Loucy (cell line): Measurements from ENCODE around the gene DIO1.
A peak's percentile ranks its signal among the peaks of the same experiment; 100 is the strongest.

Experiments
- H2AFZ ChIP-seq: fragments of 200-600 bp; sonication (generic); 2 replicates; pipeline ENCODE4 v1.6.0; 2016; ENCODE audit warnings: antibody characterized with exemption, mild to moderate bottlenecking, low read length, moderate library complexity
- H3F3A ChIP-seq: fragments of 200-600 bp; 2 replicates; pipeline ENCODE4 v1.6.0; 2016; ENCODE audit warnings: antibody characterized with exemption, low read depth, mild to moderate bottlenecking
- H3K27me3 ChIP-seq: fragments of 200-600 bp; sonication (generic); 2 replicates; pipeline ENCODE4 v1.6.1; 2014; ENCODE audit warnings: low read length, mild to moderate bottlenecking; ENCODE audit not compliant: insufficient read depth, poor library complexity, severe bottlenecking
- H3K36me3 ChIP-seq: fragments of 200-600 bp; sonication (generic); 2 replicates; pipeline ENCODE4 v1.6.1; 2016; ENCODE audit warnings: low read length; ENCODE audit not compliant: insufficient read depth
- H3K4me1 ChIP-seq: fragments of 200-600 bp; sonication (generic); 2 replicates; pipeline ENCODE4 v1.5.1; 2014; ENCODE audit warnings: low read length, mild to moderate bottlenecking; ENCODE audit not compliant: insufficient read depth, poor library complexity, severe bottlenecking
- H3K4me2 ChIP-seq: fragments of 200-600 bp; sonication (generic); 2 replicates; pipeline ENCODE4 v1.6.0; 2014; ENCODE audit warnings: antibody characterized with exemption, low read length, low read depth, mild to moderate bottlenecking; ENCODE audit not compliant: poor library complexity, severe bottlenecking
- H3K4me3 ChIP-seq: fragments of 200-600 bp; sonication (generic); 2 replicates; pipeline ENCODE4 v1.5.1; 2014; ENCODE audit warnings: low read length, mild to moderate bottlenecking, mixed read lengths; ENCODE audit not compliant: poor library complexity, severe bottlenecking
- H3K79me2 ChIP-seq: fragments of 200-600 bp; sonication (generic); 2 replicates; pipeline ENCODE4 v1.6.1; 2014; ENCODE audit warnings: low read length; ENCODE audit not compliant: insufficient read depth
- H3K9ac ChIP-seq: fragments of 200-600 bp; sonication (generic); 2 replicates; pipeline ENCODE4 v1.6.0; 2014; ENCODE audit warnings: mild to moderate bottlenecking, low read depth, low read length, moderate library complexity; ENCODE audit not compliant: poor library complexity, severe bottlenecking
- H3K9me2 ChIP-seq: fragments of 200-600 bp; sonication (generic); replicated peaks from 2 replicates; pipeline ENCODE4 v1.6.1; 2016; ENCODE audit warnings: low read depth, low read length, mixed read lengths
- H3K9me3 ChIP-seq: fragments of 200-600 bp; sonication (generic); 2 replicates; pipeline ENCODE4 v1.6.1; 2014; ENCODE audit warnings: mild to moderate bottlenecking, antibody characterized with exemption, low read length, low read depth; ENCODE audit not compliant: insufficient read depth
- H4K20me1 ChIP-seq: fragments of 200-600 bp; sonication (generic); 2 replicates; pipeline ENCODE4 v1.6.0; 2014; ENCODE audit warnings: antibody characterized with exemption, low read length, mild to moderate bottlenecking; ENCODE audit not compliant: insufficient read depth, poor library complexity, severe bottlenecking
- EZH2phosphoT487 ChIP-seq: fragments of 200-600 bp; IDR thresholded peaks from 2 replicates; pipeline ENCODE4 v1.6.1; 2018; ENCODE audit warnings: antibody characterized with exemption, mild to moderate bottlenecking, moderate library complexity, borderline replicate concordance
- TF ChIP-seq, protein P1 (sequence below): fragments of 200-600 bp; sonication (generic); conservative IDR thresholded peaks from 2 replicates; pipeline ENCODE4 v1.5.1; 2014; ENCODE audit warnings: mild to moderate bottlenecking, antibody characterized with exemption, low read length

Gene DIO1

DNA sequence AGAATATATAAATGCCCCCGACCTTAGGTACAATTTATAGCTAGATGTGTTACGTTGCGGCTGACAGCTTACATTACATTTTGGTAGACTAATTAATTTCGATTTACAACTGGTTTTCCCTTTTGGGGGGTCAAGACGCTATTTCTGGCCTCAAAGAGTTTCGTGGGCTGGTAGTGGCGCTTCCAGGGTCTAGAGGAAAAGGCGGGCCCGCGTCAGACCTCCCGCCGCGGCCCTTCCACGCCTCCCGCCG lies 51.1 kb downstream of the DIO1 start:
- Histone ChIP-seq H3K27me3 (no peaks in the 10 kb centered on the region), H2AFZ (peak overlapping the region; percentile 94), H3K9me3 (no peaks in the 10 kb centered on the region), H3K4me3 (peak overlapping the region; percentile 90), H3K4me1 (peaks cover 65% of the 10 kb centered on the region), H3K4me2 (peak overlapping the region; percentile 86), H3F3A (peaks cover 4% of the 10 kb centered on the region; the same call in 1 of the 2 replicates), H3K79me2 (peaks cover 74% of the 10 kb centered on the region), H3K9ac (peak overlapping the region; percentile 84), H4K20me1 (peaks cover 8% of the 10 kb centered on the region), H3K9me2 (no peaks in the 10 kb centered on the region), H3K36me3 (no peaks in the 10 kb centered on the region)
- no peak for TF ChIP-seq EZH2phosphoT487
- TF ChIP-seq, protein P1, sequence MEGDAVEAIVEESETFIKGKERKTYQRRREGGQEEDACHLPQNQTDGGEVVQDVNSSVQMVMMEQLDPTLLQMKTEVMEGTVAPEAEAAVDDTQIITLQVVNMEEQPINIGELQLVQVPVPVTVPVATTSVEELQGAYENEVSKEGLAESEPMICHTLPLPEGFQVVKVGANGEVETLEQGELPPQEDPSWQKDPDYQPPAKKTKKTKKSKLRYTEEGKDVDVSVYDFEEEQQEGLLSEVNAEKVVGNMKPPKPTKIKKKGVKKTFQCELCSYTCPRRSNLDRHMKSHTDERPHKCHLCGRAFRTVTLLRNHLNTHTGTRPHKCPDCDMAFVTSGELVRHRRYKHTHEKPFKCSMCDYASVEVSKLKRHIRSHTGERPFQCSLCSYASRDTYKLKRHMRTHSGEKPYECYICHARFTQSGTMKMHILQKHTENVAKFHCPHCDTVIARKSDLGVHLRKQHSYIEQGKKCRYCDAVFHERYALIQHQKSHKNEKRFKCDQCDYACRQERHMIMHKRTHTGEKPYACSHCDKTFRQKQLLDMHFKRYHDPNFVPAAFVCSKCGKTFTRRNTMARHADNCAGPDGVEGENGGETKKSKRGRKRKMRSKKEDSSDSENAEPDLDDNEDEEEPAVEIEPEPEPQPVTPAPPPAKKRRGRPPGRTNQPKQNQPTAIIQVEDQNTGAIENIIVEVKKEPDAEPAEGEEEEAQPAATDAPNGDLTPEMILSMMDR, result no peak

- Histone ChIP-seq H3F3A (peaks cover 4% of the 10 kb centered on the region; the same call in 1 of the 2 replicates), H3K4me1 (peaks cover 61% of the 10 kb centered on the region), H3K9ac (peak within 1 kb of the TSS; percentile 84), H3K79me2 (peaks cover 75% of the 10 kb centered on the region), H3K36me3 (no peaks in the 10 kb centered on the region), H4K20me1 (peaks cover 7% of the 10 kb centered on the region), H3K9me3 (no peaks in the 10 kb centered on the region), H3K4me2 (peak within 1 kb of the TSS; percentile 93), H3K27me3 (no peaks in the 10 kb centered on the region), H3K4me3 (peak within 1 kb of the TSS; percentile 90), H2AFZ (peak within 1 kb of the TSS; percentile 94), H3K9me2 (no peaks in the 10 kb centered on the region)
- TF ChIP-seq EZH2phosphoT487, result no peak
- TF ChIP-seq, protein P1, result no peak
These were observed 51.7 kb downstream of the DIO1 start, which contains the start of gene IFT25 for GRCh38 chr1:53945433-53946251. Gene IFT25 (minus strand): TSS chr1:53945699. CDS start chr1:53940082, 5,617 bp downstream.

- Histone ChIP-seq H3K9me3 (no peaks in the 10 kb centered on the region), H4K20me1 (peaks cover 7% of the 10 kb centered on the region), H3K36me3 (no peaks in the 10 kb centered on the region), H3K27me3 (no peaks in the 10 kb centered on the region), H3K9ac (peak within 1 kb of the TSS; percentile 84), H3K4me3 (peak within 1 kb of the TSS; percentile 90), H3F3A (peaks cover 4% of the 10 kb centered on the region; the same call in 1 of the 2 replicates), H3K9me2 (no peaks in the 10 kb centered on the region), H3K4me1 (peaks cover 62% of the 10 kb centered on the region), H3K4me2 (peak within 1 kb of the TSS; percentile 93), H3K79me2 (peaks cover 68% of the 10 kb centered on the region), H2AFZ (peak within 1 kb of the TSS; percentile 94)
- TF ChIP-seq, protein P1, result peak; percentile 34; the same call in 1 of the 2 replicates
- TF ChIP-seq EZH2phosphoT487, result no peak
These were observed 52.5 kb downstream of the DIO1 start, which contains the start of gene LRRC42 for GRCh38 chr1:53946252-53947171. Gene LRRC42 (plus strand): TSS chr1:53946350. CDS start chr1:53952000, 5,650 bp downstream.
